Mesothelial cell of epicardium (in vitro differentiated cells): ENCODE results near the gene UGT2B10. TPM values are rescaled to one million over a fixed set of nuclear protein-coding genes. Genes with fewer than 3 reads are reported as not detected.

Source experiments
- DNase-seq, 2 experiments: peaks; one replicate each; pipeline ENCODE4 v3.0.0; 2021; ENCODE audit warnings: low spot score in 2 of 2; ENCODE audit not compliant: unreplicated experiment in 2 of 2
- H3K27ac Mint-ChIP-seq: 2 replicates; pipeline ENCODE4 v1.8.0; 2021; ENCODE audit warnings: mixed read lengths
- H3K27me3 Mint-ChIP-seq: 2 replicates; pipeline ENCODE4 v1.8.0; 2021; ENCODE audit warnings: low read depth, mixed read lengths
- H3K36me3 Mint-ChIP-seq: 2 replicates; pipeline ENCODE4 v1.8.0; 2021; ENCODE audit warnings: mixed read lengths
- H3K4me1 Mint-ChIP-seq: 2 replicates; pipeline ENCODE4 v1.8.0; 2021; ENCODE audit warnings: mixed read lengths
- H3K4me3 Mint-ChIP-seq: 2 replicates; pipeline ENCODE4 v1.8.0; 2021; ENCODE audit warnings: mild to moderate bottlenecking, moderate library complexity, mixed read lengths
- H3K9me3 Mint-ChIP-seq: 2 replicates; pipeline ENCODE4 v1.8.0; 2021; ENCODE audit warnings: mixed read lengths
- CTCF ChIP-seq: fragments of 200-600 bp; sonication (generic); IDR thresholded peaks from one replicate; pipeline ENCODE4 v1.5.0; 2021; ENCODE audit warnings: antibody characterized with exemption; ENCODE audit not compliant: unreplicated experiment
- total RNA-seq: library from RNA; stranded (reverse); gene quantifications from 3 replicates; pipeline ENCODE4 v1.2.1, GENCODE V29; 2021

The UGT2B10 gene
- total RNA-seq, 1 donor from 2014 or later: not detected

GRCh38 chr4:68831642-68832041, 15.8 kb downstream of the UGT2B10 start:
- Mint-ChIP-seq H3K4me3 (no peak overlapping the region), H3K4me1 (no peaks in the 10 kb centered on the region), H3K9me3 (no peaks in the 10 kb centered on the region), H3K36me3 (no peaks in the 10 kb centered on the region), H3K27me3 (no peaks in the 10 kb centered on the region), H3K27ac (no peak overlapping the region)
- DNase-seq: no peak
- TF ChIP-seq CTCF: no peak

- no peaks in the 10 kb centered on the region for H3K4me1 Mint-ChIP-seq
- DNase-seq: no peak
- no peaks in the 10 kb centered on the region for H3K27me3 Mint-ChIP-seq
- TF ChIP-seq CTCF: no peak
- H3K4me3 Mint-ChIP-seq: no peak overlapping the region
- peaks cover 22% of the 10 kb centered on the region for H3K9me3 Mint-ChIP-seq
- no peak overlapping the region for H3K27ac Mint-ChIP-seq
- H3K36me3 Mint-ChIP-seq: peaks cover 2% of the 10 kb centered on the region
Observed at GRCh38 chr4:68850293-68850692, 34.5 kb downstream of the UGT2B10 start.

- peaks cover 5% of the 10 kb centered on the region for H3K36me3 Mint-ChIP-seq
- peaks cover 22% of the 10 kb centered on the region for H3K9me3 Mint-ChIP-seq
- H3K4me3 Mint-ChIP-seq: no peak overlapping the region
- no peaks in the 10 kb centered on the region for H3K27me3 Mint-ChIP-seq
- H3K27ac Mint-ChIP-seq: no peak overlapping the region
- DNase-seq: no peak
- no peak for TF ChIP-seq CTCF
- H3K4me1 Mint-ChIP-seq: no peaks in the 10 kb centered on the region
Observed at GRCh38 chr4:68855771-68856170, 40.0 kb downstream of the UGT2B10 start.

- peaks cover 5% of the 10 kb centered on the region for H3K36me3 Mint-ChIP-seq
- no peak for DNase-seq
- no peak for TF ChIP-seq CTCF
- H3K4me3 Mint-ChIP-seq: no peak overlapping the region
- H3K4me1 Mint-ChIP-seq: no peaks in the 10 kb centered on the region
- no peak overlapping the region for H3K27ac Mint-ChIP-seq
- peaks cover 22% of the 10 kb centered on the region for H3K9me3 Mint-ChIP-seq
- no peaks in the 10 kb centered on the region for H3K27me3 Mint-ChIP-seq
Observed at GRCh38 chr4:68858039-68858438, 42.2 kb downstream of the UGT2B10 start.

GRCh38 chr4:68859655-68860054, 43.9 kb downstream of the UGT2B10 start:
- H3K36me3 Mint-ChIP-seq: peaks cover 5% of the 10 kb centered on the region
- H3K4me1 Mint-ChIP-seq: peaks cover 9% of the 10 kb centered on the region
- peaks cover 18% of the 10 kb centered on the region for H3K9me3 Mint-ChIP-seq
- no peak overlapping the region for H3K4me3 Mint-ChIP-seq
- no peaks in the 10 kb centered on the region for H3K27me3 Mint-ChIP-seq
- no peak overlapping the region for H3K27ac Mint-ChIP-seq
- no peak for TF ChIP-seq CTCF
- no peak for DNase-seq

GRCh38 chr4:68861057-68861456, 45.3 kb downstream of the UGT2B10 start:
- Mint-ChIP-seq H3K9me3 (peaks cover 17% of the 10 kb centered on the region), H3K27me3 (no peaks in the 10 kb centered on the region), H3K4me1 (peaks cover 16% of the 10 kb centered on the region), H3K4me3 (no peak overlapping the region), H3K27ac (no peak overlapping the region), H3K36me3 (peaks cover 5% of the 10 kb centered on the region)
- TF ChIP-seq CTCF: no peak
- DNase-seq: no peak
